T47D (cell line): Measurements from ENCODE around the gene VPS9D1.
"Not testable (repeated sequence)": the region's sequence is repeated elsewhere in the genome, so short reads cannot be mapped to it uniquely, and the experiment has no call there.

Experiments
- DNase-seq, 2 experiments: peaks; one replicate each; pipeline versions ENCODE4 v3.0.0 to v3.0.0-alpha.2; 2011 to 2012; ENCODE audit warnings: low read depth in 1 of 2, low spot score in 1 of 2
- JUND ChIP-seq: IDR thresholded peaks from 2 replicates; pipeline ENCODE4 v1.6.1; 2012; ENCODE audit warnings: low read depth
- in situ Hi-C: cut with HindIII; loops from 2 replicates; pipeline ENCODE4 v1.10.0; 2016; ENCODE audit warnings: low sequenced_read_pairs, low pct_unique_long_range_greater_than_20kb

VPS9D1 gene

DNA sequence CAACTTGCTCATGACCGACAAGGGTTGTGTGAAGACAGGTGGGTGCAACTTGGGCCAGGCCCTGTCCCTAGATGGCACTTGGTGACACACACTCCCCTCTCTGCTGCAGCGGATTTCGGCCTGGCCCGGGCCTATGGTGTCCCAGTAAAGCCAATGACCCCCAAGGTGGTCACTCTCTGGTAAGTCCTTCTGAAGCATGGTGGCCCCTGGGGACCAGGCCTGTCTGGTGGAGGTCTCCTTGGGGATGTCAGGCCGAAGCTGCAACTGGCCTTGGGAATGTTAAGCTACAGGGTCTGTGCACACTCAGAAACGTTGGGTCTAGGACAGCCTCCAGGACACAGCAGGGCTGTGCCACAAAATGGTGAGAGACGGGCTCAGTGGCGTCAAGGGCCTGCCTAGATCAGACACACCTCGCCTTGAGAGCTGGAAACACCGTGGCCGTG lies 27.4 kb downstream of the VPS9D1 start:
- no peak for TF ChIP-seq JUND
- in situ Hi-C loops = no loop called here
- no peak for DNase-seq

DNA sequence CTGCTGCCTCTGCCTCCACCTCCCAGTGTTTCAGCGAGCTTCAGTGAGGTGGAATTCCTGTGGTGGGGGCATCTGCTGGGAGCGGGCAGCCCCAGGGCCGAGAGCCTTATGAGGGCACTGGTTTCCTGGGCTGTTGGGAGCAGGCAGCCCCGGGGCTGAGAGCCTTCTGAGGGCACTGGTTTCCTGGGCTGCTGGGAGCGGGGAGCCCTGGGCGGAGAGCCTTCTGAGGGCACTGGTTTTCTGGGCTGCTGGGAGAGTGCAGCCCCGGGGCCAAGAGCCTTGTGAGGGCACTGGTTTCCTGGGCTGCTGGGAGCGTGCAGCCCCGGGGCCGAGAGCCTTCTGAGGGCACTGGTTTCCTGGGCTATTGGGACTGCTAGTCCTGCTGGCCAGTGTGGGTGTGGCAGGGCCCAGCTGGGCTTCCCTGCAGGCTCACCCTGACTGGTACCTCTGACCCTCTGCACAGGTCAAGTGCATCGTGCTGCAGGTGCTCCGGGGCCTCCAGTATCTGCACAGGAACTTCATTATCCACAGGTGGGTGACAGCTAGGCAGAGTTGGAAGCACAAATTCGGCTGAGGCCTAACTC lies 28.6 kb downstream of the VPS9D1 start:
- DNase-seq = no peak
- no peak for TF ChIP-seq JUND
- in situ Hi-C loops = no loop called here

DNA sequence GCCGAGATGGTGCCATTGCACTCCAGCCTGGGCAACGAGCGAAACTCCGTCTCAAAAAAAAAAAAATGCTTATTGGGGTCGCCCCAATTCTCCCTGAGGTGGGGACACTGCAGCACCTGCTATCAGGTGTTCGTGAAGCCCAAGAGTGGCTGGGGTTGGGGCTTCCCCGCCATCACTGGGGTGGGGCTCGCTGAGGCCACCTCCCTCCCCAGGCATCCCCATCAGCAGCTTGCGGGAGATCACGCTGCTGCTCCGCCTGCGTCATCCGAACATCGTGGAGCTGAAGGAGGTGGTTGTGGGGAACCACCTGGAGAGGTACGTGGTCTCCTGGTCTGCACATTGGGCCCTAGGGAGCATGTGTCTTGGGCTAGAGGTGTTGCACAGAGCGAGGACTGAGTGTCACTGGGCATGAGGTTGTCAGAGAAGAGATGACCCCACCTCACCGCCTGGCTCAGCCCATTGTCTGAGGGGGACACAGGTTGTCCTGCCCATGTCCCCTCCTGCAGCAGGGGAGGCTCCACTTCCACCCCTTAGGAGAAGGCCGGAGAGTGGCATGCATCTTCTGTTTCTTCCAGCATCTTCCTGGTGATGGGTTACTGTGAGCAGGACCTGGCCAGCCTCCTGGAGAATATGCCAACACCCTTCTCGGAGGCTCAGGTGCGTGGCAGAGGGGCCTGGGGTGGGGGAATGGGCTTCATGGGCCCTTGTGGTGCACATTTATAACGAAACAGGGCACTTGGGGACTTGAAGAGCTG lies 29.3 kb downstream of the VPS9D1 start:
- no peak for DNase-seq
- in situ Hi-C loops = no loop called here
- no peak for TF ChIP-seq JUND

DNA sequence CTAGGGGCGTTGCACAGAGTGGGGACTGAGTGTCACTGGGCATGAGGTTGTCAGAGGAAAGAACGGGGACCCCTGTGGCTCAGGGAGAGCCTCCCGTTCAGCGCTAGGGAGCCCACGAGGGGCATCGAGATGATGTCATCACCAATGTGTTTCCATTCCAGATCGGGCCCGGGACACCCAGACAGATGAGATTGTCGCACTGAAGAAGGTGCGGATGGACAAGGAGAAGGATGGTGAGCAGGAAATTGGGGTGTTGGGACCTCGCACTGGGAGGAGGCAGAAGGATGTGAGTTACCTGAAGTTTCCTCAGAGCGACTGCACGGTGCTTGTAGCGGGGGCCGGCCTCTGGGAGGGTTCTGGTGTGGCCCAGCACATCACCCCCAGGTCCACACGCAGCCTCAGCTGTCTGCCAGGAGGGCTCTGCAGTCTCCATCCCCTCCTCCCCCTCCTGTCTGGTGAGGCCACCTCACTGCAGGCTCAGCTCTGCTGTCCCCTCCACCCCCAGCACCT lies 30.3 kb downstream of the VPS9D1 start:
- DNase-seq = no peak
- in situ Hi-C loops = no loop called here
- no peak for TF ChIP-seq JUND

DNA sequence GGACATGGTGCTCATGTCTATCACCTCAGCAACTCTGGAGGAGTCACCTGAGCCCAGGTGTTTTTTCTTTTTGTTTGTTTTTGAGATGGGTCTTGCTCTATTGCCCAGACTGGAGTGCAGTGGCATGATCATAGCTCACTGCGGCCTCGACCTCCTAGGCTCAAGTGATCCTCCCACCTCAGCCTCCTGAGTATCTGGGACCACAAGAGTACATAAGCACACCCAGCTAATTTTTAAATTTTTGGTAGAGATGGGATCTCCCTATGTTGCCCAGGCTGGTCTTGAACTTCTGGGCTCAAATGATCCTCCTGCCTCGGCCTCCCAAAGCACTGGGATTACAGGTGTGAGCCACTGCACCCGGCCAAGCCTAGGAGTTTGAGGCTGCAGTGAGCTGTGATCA lies 31.1 kb downstream of the VPS9D1 start:
- DNase-seq, in situ Hi-C loops: not testable (repeated sequence)

DNA sequence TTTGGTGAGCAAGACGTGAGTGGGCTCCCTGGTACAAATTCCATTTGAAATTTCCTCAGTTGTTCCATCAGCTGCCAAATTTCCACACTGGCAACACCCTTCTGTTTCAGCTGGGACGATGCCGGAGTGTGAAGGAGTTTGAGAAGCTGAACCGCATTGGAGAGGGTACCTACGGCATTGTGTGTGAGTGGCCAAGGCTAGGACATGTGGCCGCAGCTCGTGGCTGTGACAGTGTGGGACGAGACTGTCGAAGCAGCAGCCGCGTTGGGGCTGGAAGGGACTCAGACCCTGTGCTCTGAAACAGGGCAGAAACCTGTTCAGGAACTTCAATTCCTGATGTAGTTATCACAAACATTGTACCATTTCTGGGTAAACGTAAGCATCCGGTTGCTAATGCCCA lies 31.6 kb downstream of the VPS9D1 start:
- no peak for TF ChIP-seq JUND
- in situ Hi-C loops = no loop called here
- no peak for DNase-seq

DNA sequence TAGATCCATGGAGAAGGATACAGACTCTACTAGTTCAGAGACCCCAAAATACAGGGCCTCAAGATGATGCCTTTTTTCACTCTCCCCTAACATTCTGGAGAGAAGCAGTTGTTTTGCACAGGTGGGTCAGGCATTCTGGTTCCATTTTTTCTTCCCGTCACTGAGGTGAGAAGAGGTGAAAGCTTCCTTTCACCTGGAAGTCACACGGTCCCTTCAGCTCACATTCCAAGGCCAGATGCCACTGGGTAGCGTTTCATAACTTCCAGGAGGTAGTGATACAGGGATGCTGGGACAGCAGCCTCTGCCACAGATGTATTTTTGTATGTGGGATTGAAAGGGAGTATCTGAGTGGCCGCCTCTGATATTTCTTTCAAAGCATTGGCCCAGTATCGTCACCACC lies 32.3 kb downstream of the VPS9D1 start:
- no peak for DNase-seq
- in situ Hi-C loops = no loop called here
- no peak for TF ChIP-seq JUND

DNA sequence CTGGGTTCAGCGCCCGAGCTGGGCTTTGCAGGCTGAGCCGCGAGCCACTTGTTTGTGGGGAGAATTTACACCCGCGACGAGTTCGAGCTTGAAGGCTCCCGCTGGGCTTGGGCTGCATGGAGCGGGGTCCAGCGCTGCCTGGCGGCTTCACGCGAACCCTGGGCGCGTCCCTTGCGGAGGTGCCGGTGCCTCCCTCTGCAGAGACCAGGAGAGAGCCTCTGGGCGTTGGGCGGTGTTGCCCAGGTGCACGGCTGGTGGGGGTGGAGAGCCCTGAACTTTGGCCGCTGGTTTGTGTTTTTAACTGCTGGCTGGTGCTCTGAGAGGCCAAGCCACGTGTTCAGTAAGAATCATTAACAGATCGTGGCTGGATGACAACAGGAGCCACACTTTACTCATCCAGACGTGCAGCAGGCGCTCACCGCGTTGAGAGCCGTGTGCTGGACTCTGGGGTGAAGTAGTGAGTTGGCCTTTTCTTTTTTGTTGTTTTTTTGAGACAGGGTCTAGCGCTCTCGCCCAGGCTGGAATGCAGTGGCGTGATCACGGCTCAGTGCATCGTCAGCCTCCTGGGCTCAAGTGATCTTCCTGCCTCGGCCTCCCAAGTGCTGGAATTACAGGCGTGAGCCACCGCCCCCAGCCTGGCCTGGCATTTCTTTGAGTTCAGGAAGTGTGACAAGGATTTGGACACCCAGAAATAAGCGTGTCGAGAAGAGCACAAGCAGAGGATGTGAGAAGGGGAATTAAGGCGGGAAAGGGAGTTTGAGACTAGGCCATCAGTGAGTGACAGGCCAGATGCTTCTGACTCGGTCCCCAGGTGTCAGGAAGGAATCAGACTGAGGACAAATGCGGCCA lies 33.4 kb downstream of the VPS9D1 start:
- DNase-seq = peak in 1 of 2 experiments; percentile 73
- TF ChIP-seq JUND = no peak

DNA sequence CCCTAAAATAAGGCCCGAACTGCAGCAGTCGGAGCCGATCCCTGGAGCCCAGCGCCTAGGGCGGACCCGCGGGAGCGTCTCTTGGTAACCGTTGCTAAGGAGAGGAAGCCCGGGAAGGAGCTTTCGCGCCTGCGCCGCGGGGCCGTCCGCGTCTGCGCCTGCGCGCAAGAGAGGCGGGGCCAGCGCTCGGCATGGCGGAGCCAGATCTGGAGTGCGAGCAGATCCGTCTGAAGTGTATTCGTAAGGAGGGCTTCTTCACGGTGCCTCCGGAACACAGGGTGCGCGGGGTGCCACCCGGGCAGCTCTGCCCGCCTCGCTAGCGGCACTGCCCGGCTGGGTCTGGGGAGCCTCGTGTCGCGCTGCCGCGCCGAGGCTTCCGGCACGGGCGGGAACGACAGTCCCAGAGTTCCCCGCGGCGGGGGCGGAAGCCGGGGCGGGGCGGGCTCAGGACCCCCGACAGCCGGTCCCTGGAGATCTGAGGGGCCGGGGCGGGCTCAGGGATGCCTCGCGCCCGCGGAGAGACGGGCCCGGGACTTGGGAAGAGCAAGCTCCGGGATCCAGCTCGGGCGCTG lies 34.1 kb downstream of the VPS9D1 start, which contains the start of gene CDK10:
Gene CDK10, plus strand, starts transcription at position 170 of the 572 bp plus-strand sequence. Its CDS starts 22 bp downstream, at position 192.
- peak; percentile 93 to 96 for DNase-seq
- no peak for TF ChIP-seq JUND
- in situ Hi-C loops = no loop called here

More for the DNA sequence above, 33.4 kb downstream of the VPS9D1 start:
- in situ Hi-C loops = no loop called here

DNA sequence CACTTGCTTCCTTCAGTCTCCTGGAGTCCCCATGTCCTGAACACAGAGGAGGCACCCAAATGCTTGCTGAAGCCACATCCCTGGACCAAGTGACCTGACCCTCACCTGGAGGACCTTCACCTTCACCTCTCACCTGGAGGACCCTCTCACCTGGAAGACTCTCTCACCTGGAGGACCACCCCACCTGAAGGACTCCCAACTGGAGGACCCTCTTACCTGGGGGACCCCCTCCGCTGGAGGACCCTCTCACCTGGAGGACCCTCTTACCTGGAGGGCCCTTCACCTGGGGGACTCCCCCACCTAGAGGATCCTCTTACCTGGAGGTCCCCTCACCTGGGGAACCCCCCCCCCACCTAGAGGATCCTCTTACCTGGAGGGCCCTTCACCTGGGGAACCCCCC lies 34.8 kb downstream of the VPS9D1 start:
- in situ Hi-C loops = no loop called here
- no peak for DNase-seq
- TF ChIP-seq JUND = no peak

DNA sequence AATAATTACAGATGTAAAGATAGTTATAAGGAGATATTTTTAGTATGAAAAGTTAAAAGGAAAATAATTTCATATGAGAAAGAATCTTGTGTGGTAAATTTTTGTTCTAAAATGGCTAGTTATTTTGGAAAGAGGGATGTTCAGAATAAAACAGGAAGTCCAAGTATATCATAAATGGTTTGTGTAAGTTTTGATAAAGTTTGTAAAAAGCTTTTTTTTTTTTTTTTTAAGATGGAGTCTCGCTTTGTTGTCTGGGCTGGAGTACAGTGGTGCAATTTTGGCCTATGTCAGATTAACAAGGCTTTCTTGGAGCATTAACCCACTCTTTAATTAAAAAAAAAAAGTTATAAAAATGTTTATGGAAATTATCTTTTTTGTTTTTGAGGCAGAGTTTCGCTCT lies 42.4 kb downstream of the VPS9D1 start:
- no peak for DNase-seq
- no peak for TF ChIP-seq JUND
- in situ Hi-C loops = no loop called here

DNA sequence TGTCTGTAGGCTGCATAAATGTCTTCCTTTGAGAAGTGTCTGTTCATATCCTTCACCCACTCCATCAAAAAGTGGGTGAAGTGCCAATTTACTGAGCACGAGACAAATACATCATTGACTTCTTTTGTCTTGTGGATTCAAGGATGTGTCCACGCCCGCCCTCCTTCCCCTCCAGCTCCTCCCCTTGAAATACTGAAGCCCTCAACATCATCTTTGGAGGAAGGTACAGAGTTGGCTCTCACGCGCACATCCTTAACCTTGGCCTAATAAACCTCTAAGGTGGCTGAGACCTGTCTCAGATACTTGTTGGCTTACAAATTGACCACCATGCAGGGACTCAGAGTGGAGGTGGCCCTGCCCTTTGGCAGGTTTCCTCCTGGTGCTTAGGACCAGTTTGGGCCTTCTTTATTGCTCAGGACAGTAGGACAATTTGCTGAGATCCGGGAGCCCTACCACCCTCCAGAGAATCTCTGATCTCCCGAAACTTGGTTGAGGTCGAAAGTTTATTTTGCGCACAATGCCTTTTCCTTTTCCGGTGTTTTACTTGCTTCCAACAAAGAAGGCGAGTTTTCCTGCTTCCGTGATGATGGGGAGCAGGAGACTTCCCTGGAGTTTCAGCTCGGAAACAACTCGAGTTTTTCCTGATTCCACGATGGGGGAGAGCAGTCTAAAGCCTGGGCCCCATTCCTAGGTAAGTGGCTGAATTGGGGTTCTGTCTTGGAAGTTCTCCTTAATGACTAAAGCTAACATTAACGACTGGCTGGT lies 48.3 kb downstream of the VPS9D1 start:
- no peak for TF ChIP-seq JUND
- in situ Hi-C loops = no loop called here
- no peak for DNase-seq

DNA sequence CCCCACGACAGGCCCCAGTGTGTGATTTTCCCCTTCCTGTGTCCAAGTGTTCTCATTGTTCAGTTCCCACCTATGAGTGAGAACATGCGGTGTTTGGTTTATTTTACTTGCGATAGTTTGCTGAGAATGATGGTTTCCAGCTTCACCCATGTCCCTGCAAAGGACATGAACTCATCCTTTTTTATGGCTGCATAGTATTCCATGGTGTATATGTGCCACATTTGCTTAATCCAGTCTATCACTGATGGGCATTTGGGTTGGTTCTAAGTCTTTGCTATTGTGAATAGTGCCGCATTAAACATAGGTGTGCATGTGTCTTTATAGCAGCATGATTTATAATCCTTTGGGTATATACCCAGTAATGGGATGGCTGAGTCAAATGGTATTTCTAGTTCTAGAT lies 49.1 kb downstream of the VPS9D1 start:
- in situ Hi-C loops, DNase-seq: not testable (repeated sequence)
